ENCODE data around the gene MRPL48. TPM values are rescaled to one million over a fixed set of nuclear protein-coding genes. Genes with fewer than 3 reads are reported as not detected.

Gene MRPL48
- total RNA-seq, 1 experiment from 2014 or later, result 44.3 TPM

Other genes with a start within 250 kb of the MRPL48 start
- gene FAM168A, start 189.8 kb upstream of the MRPL48 start, total RNA-seq (2014; rRNA removed; shearing (Covaris generic); ENCODE audit: low replicate concordance), result 6.5 and 9.2 TPM in 2 replicates
- gene PLEKHB1, start 141.3 kb upstream of the MRPL48 start, total RNA-seq (2014; rRNA removed; shearing (Covaris generic); ENCODE audit: low replicate concordance), result not detected in 2 replicates
- gene RAB6A, start 26.8 kb upstream of the MRPL48 start, total RNA-seq (2014; rRNA removed; shearing (Covaris generic); ENCODE audit: low replicate concordance), result 82.9 and 88.0 TPM in 2 replicates
- 60.5 and 92.4 TPM in 2 replicates for gene COA4, start 89.0 kb downstream of the MRPL48 start, total RNA-seq (2014; rRNA removed; shearing (Covaris generic); ENCODE audit: low replicate concordance)
- 13.2 and 16.2 TPM in 2 replicates for gene PAAF1, start 89.1 kb downstream of the MRPL48 start, total RNA-seq (2014; rRNA removed; shearing (Covaris generic); ENCODE audit: low replicate concordance)
- gene DNAJB13, start 163.2 kb downstream of the MRPL48 start, total RNA-seq (2014; rRNA removed; shearing (Covaris generic); ENCODE audit: low replicate concordance), result 2.4 TPM in 1 of 2 replicates, not detected in the other
- gene UCP2, start 195.0 kb downstream of the MRPL48 start, total RNA-seq (2014; rRNA removed; shearing (Covaris generic); ENCODE audit: low replicate concordance), result 20.3 and 22.7 TPM in 2 replicates
- 0.12 TPM in 1 of 2 replicates, not detected in the other for gene UCP3, start 221.2 kb downstream of the MRPL48 start, total RNA-seq (2014; rRNA removed; shearing (Covaris generic); ENCODE audit: low replicate concordance)